ENCODE results near the gene OPHN1.

OPHN1 gene

GRCh38 chrX:68424719-68425118 lies 8.6 kb downstream of the OPHN1 start:
- no peak for TF ChIP-seq CTCF (IDR thresholded peaks at IDR 0.05; ENCODE audit: extremely low read depth, missing control alignments)
- DNase-seq (ENCODE audit: low spot score), result no peak

- TF ChIP-seq CTCF (IDR thresholded peaks at IDR 0.05; ENCODE audit: extremely low read depth, missing control alignments), result no peak
- DNase-seq (ENCODE audit: low spot score), result no peak
Measured at GRCh38 chrX:68422478-68422877, 10.8 kb downstream of the OPHN1 start.

- TF ChIP-seq CTCF (IDR thresholded peaks at IDR 0.05; ENCODE audit: extremely low read depth, missing control alignments), result no peak
- no peak for DNase-seq (ENCODE audit: low spot score)
Measured at GRCh38 chrX:68421636-68422035, 11.7 kb downstream of the OPHN1 start.

GRCh38 chrX:68420559-68420958 lies 12.7 kb downstream of the OPHN1 start:
- DNase-seq (ENCODE audit: low spot score), result no peak
- TF ChIP-seq CTCF (IDR thresholded peaks at IDR 0.05; ENCODE audit: extremely low read depth, missing control alignments), result no peak

GRCh38 chrX:68419975-68420374 lies 13.3 kb downstream of the OPHN1 start:
- no peak for DNase-seq (ENCODE audit: low spot score)
- no peak for TF ChIP-seq CTCF (IDR thresholded peaks at IDR 0.05; ENCODE audit: extremely low read depth, missing control alignments)

DNA sequence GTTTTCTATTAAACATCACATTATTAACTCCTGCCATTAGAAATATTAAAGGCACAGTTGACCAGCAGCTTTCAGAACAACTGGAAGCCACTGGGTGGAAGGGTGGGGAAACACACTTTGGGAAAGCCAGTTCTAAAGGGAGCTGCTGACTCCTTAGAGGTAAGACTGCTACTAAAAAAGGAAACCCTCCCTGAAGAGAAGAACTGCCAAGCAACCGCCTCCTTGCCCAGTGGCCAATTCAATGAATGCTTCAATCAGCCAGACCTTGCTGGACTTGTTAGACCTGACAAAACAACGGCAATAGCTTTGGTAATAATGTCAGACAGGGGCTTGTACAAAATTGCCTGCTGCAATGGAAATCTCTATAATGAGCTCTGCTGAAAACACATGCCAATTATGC lies 15.6 kb downstream of the OPHN1 start:
- TF ChIP-seq CTCF (IDR thresholded peaks at IDR 0.05; ENCODE audit: extremely low read depth, missing control alignments), result no peak
- DNase-seq (ENCODE audit: low spot score), result no peak

DNA sequence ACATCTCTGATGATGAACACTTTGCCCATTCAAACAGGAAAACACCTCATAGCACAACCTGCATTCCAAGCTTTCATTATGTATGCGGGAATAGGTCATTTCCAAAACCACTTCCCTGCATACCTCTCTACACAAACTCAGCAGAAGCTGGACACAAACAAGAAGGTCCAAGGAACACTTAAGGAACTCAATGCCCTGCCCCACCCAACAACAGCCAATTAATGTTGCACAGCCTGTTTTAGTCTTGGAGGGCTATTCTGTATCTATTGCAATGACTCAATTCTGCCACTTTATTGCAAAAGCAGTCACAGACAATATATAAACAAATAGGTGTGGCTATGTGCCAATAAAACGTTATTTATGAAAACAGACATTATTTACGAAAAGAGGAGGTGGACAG lies 16.7 kb downstream of the OPHN1 start:
- DNase-seq (ENCODE audit: low spot score), result no peak
- no peak for TF ChIP-seq CTCF (IDR thresholded peaks at IDR 0.05; ENCODE audit: extremely low read depth, missing control alignments)

All from GM20000 (cell line).